Mucosa of descending colon (tissue), 3 donors: ENCODE measurements around the gene DOCK4. TPM values are rescaled to one million over a fixed set of nuclear protein-coding genes. Genes with fewer than 3 reads are reported as not detected.

ENCODE experiments used
- ATAC-seq: fragments of 200-7000 bp; cut with Tn5 transposase; one replicate; pipeline ENCODE4 v1.9.1; 2020; ENCODE audit warnings: mild to moderate bottlenecking, moderate library complexity
- DNase-seq, 3 donors: peaks; one replicate each; pipeline ENCODE4 v3.0.0-alpha.2; 2020
- H3K36me3 ChIP-seq: fragments of 200-600 bp; one replicate; pipeline ENCODE4 v1.8.0; 2021; ENCODE audit warnings: low read depth, mild to moderate bottlenecking
- H3K4me1 ChIP-seq: fragments of 200-600 bp; one replicate; pipeline ENCODE4 v1.8.0; 2021; ENCODE audit warnings: low read depth, mild to moderate bottlenecking
- H3K4me3 ChIP-seq: fragments of 200-600 bp; one replicate; pipeline ENCODE4 v1.8.0; 2021; ENCODE audit warnings: mild to moderate bottlenecking
- H3K9me3 ChIP-seq: fragments of 200-600 bp; one replicate; pipeline ENCODE4 v1.8.0; 2021; ENCODE audit warnings: mild to moderate bottlenecking
- intact Hi-C, 2 donors: fragments of 100-400 bp; cut with DNase I in 1 of 2; cut with micrococcal nuclease in 1 of 2; formaldehyde crosslinking; loops; one replicate each; pipeline versions ENCODE4 v1.11.0 to v1.11.1; 2022; cut with DNase I, micrococcal nuclease
- total RNA-seq, 3 donors: library from RNA; stranded (reverse); fragmentation: NEBNext Ultra II Directional in 2 of 3; extraction: Animal tissue kit (Norgen Biotek cat#: 25700) in 2 of 3; gene quantifications; one replicate each; pipeline versions ENCODE4 v1.2.1 to v1.2.4, GENCODE V29; 2021 to 2023
- TF ChIP-seq, protein P1 (sequence below): fragments of 200-600 bp; IDR thresholded peaks from one replicate; pipeline ENCODE4 v1.8.0; 2022; ENCODE audit warnings: antibody characterized with exemption, mild to moderate bottlenecking
- donor health status: DM: no; HTN: no; CAD: no; lungs with moderate emphysema.
- donor health status: DM: no; HTN: no; CAD: no.
- donor health status: DM: no; HTN: yes; CAD: no.

DOCK4 gene
- total RNA-seq, 3 donors from 2014 or later: 9.2 to 18.4 (median 12.7) TPM

- TF ChIP-seq, protein P1, sequence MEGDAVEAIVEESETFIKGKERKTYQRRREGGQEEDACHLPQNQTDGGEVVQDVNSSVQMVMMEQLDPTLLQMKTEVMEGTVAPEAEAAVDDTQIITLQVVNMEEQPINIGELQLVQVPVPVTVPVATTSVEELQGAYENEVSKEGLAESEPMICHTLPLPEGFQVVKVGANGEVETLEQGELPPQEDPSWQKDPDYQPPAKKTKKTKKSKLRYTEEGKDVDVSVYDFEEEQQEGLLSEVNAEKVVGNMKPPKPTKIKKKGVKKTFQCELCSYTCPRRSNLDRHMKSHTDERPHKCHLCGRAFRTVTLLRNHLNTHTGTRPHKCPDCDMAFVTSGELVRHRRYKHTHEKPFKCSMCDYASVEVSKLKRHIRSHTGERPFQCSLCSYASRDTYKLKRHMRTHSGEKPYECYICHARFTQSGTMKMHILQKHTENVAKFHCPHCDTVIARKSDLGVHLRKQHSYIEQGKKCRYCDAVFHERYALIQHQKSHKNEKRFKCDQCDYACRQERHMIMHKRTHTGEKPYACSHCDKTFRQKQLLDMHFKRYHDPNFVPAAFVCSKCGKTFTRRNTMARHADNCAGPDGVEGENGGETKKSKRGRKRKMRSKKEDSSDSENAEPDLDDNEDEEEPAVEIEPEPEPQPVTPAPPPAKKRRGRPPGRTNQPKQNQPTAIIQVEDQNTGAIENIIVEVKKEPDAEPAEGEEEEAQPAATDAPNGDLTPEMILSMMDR: no peak
- no peak for ATAC-seq
- intact Hi-C loops: no loop called here
- no peaks in the 10 kb centered on the region for H3K9me3 ChIP-seq
- no peaks in the 10 kb centered on the region for H3K4me1 ChIP-seq
- H3K36me3 ChIP-seq: no peaks in the 10 kb centered on the region
- H3K4me3 ChIP-seq: no peak overlapping the region
- no peak for DNase-seq
Measured at GRCh38 chr7:112180223-112180622, 26.0 kb downstream of the DOCK4 start.

DNA sequence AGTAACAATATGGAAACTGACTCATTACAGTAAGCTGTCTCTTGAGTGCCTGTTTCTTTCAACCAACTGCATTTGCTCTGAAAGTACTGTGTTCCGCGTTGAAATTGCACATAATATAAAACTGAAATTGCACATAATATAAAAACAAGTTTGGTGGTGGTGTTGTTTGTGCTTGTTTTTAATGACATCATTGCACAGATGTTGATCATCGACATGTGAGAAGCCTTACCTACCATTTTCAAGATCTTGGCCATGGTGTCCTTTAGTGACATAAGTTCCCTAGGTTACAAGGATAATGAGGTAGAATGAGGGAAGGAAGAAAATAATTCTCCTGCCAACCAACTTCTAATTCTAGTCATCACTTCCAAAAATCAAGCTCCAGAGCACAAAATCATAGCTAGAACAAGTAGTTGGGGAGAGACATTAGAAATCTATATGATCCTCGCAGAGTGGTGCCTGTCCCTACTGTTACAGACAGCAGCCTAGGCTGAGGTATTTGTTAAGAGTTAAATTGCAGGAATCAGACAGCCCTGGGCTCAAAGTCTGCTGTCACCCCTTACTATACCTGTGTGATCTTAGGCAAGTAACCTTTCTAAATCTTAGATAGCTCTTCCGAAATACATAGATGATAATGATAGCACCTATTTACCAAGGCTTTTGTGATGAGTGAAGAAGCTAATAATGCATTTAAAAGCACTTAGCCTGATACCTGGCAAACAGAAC lies 29.3 kb downstream of the DOCK4 start:
- TF ChIP-seq, protein P1: no peak
- ATAC-seq: no peak
- Histone ChIP-seq H3K9me3 (no peaks in the 10 kb centered on the region), H3K36me3 (no peaks in the 10 kb centered on the region), H3K4me1 (no peaks in the 10 kb centered on the region), H3K4me3 (no peak overlapping the region)
- intact Hi-C loops: no loop called here
- DNase-seq: no peak

DNA sequence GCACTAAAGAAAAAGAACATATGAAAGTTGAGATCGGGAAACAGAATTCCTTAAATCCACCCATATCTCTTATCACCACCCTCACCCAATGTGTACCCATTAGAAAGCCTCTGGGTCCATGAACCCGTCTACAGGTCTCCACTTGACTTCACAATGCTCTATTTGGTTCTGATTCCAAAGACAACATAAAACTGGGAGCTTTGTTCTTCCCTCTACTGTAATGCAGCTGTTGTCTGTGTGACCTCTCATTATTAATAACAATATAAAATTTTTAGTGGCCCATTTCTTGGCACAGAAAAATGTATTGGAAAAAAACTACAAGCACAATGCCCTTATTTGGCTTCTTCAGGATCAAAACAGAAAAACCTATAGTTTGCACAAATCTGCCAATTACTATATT lies 30.0 kb downstream of the DOCK4 start:
- Histone ChIP-seq H3K4me3 (no peak overlapping the region), H3K4me1 (no peaks in the 10 kb centered on the region), H3K9me3 (no peaks in the 10 kb centered on the region), H3K36me3 (no peaks in the 10 kb centered on the region)
- no peak for ATAC-seq
- no peak for DNase-seq
- TF ChIP-seq, protein P1: no peak
- intact Hi-C loops: no loop called here

- TF ChIP-seq, protein P1: no peak
Measured at GRCh38 chr7:112174192-112174591, 32.0 kb downstream of the DOCK4 start.

GRCh38 chr7:112173568-112173905 lies 32.7 kb downstream of the DOCK4 start:
- TF ChIP-seq, protein P1: no peak
- Histone ChIP-seq H3K36me3 (no peaks in the 10 kb centered on the region), H3K4me3 (no peak overlapping the region), H3K4me1 (no peaks in the 10 kb centered on the region), H3K9me3 (no peaks in the 10 kb centered on the region)
- ATAC-seq (no peak), DNase-seq (no peak)
- intact Hi-C loops: no loop called here

More at GRCh38 chr7:112174192-112174591, 32.0 kb downstream of the DOCK4 start:
- Histone ChIP-seq H3K9me3 (no peaks in the 10 kb centered on the region), H3K4me3 (no peak overlapping the region), H3K36me3 (no peaks in the 10 kb centered on the region), H3K4me1 (no peaks in the 10 kb centered on the region)
- no peak for DNase-seq
- intact Hi-C loops: no loop called here
- no peak for ATAC-seq
